OCI-LY7 (cell line): ENCODE measurements around the gene LYRM4. TPM values are rescaled to one million over a fixed set of nuclear protein-coding genes. Genes with fewer than 3 reads are reported as not detected.

ENCODE experiments used
- BruUV-seq: library from RNA; stranded (reverse); fragments of 400-500 nt; replicated peaks from 2 replicates; lab custom pipeline; 2021; lab: Mats Ljungman, UMichigan
- CTCF ChIA-PET: fragments of 300-600 bp; sonication (Branson Sonifier 250); formaldehyde crosslinking; loops from one replicate; lab custom pipeline; 2022; ENCODE audit warnings: antibody characterized with exemption; ENCODE audit not compliant: unreplicated experiment; lab: Charles Lee
- POLR2A ChIA-PET: fragments of 300-600 bp; sonication (Branson Sonifier 250); formaldehyde crosslinking; loops from one replicate; lab custom pipeline; 2022; ENCODE audit warnings: antibody characterized with exemption; lab: Charles Lee
- DNase-seq: peaks from one replicate; pipeline ENCODE4 v3.0.0-alpha.2; 2015; ENCODE audit warnings: low spot score
- H2AFZ ChIP-seq: fragments of 200-600 bp; sonication (generic), shearing (Covaris generic); 2 replicates; pipeline ENCODE4 v1.6.1; 2014; ENCODE audit warnings: mild to moderate bottlenecking, antibody characterized with exemption, low read length, moderate library complexity
- H3K27ac ChIP-seq: fragments of 200-600 bp; sonication (generic); 2 replicates; pipeline ENCODE4 v1.5.1; 2014; ENCODE audit warnings: mixed run types, low read depth, mild to moderate bottlenecking, moderate library complexity, low read length, inconsistent platforms; ENCODE audit not compliant: poor library complexity, severe bottlenecking
- H3K36me3 ChIP-seq: fragments of 200-600 bp; sonication (generic); 2 replicates; pipeline ENCODE4 v1.6.1; 2014; ENCODE audit warnings: mild to moderate bottlenecking, antibody characterized with exemption, low read length, moderate library complexity, mixed read lengths; ENCODE audit not compliant: insufficient read depth
- H3K4me1 ChIP-seq: fragments of 200-600 bp; sonication (generic); 2 replicates; pipeline ENCODE4 v1.5.1; 2014; ENCODE audit warnings: mild to moderate bottlenecking, low read length; ENCODE audit not compliant: insufficient read depth, poor library complexity, severe bottlenecking
- H3K4me2 ChIP-seq: fragments of 200-600 bp; sonication (generic); 2 replicates; pipeline ENCODE4 v1.6.1; 2014; ENCODE audit warnings: mild to moderate bottlenecking, low read length
- H3K4me3 ChIP-seq: fragments of 200-600 bp; sonication (generic); 2 replicates; pipeline ENCODE4 v1.5.1; 2014; ENCODE audit warnings: mild to moderate bottlenecking, low read depth, low read length; ENCODE audit not compliant: poor library complexity, severe bottlenecking
- H3K79me2 ChIP-seq: fragments of 200-600 bp; sonication (generic); 2 replicates; pipeline ENCODE4 v1.6.1; 2016; ENCODE audit warnings: low read depth, mild to moderate bottlenecking, low read length, moderate library complexity, mixed read lengths; ENCODE audit not compliant: insufficient read depth
- H3K9me2 ChIP-seq: fragments of 200-600 bp; sonication (generic); 2 replicates; pipeline ENCODE4 v1.6.1; 2016; ENCODE audit warnings: mild to moderate bottlenecking, low read length, mixed read lengths; ENCODE audit not compliant: insufficient read depth
- H3K9me3 ChIP-seq: fragments of 200-600 bp; sonication (generic); 2 replicates; pipeline ENCODE4 v1.6.1; 2014; ENCODE audit warnings: mild to moderate bottlenecking, mixed run types, low read length, mixed read lengths
- H4K20me1 ChIP-seq: fragments of 200-600 bp; sonication (generic); 2 replicates; pipeline ENCODE4 v1.6.1; 2014; ENCODE audit warnings: mild to moderate bottlenecking, antibody characterized with exemption, low read length, moderate library complexity, mixed read lengths; ENCODE audit not compliant: insufficient read depth
- CTCF ChIP-seq: fragments of 200-600 bp; sonication (generic); conservative IDR thresholded peaks from 2 replicates; pipeline ENCODE4 v1.5.1; 2014; ENCODE audit warnings: mild to moderate bottlenecking, antibody characterized with exemption, low read length, moderate library complexity, mixed read lengths
- EZH2phosphoT487 ChIP-seq: fragments of 200-600 bp; sonication (generic); IDR thresholded peaks from 2 replicates; pipeline ENCODE4 v1.6.1; 2018; ENCODE audit warnings: low read depth, borderline replicate concordance, mild to moderate bottlenecking, mixed run types, antibody characterized with exemption, low read length, moderate library complexity, mixed read lengths
- intact Hi-C: fragments of 100-400 bp; cut with micrococcal nuclease; formaldehyde crosslinking; loops from one replicate; pipeline ENCODE4 v1.10.0; 2022; ENCODE audit not compliant: unreplicated experiment
- total RNA-seq, 2 experiments: library from RNA; depleted of rRNA in 1 of 2; stranded (reverse); fragments of >200 nt in 1 of 2; shearing (Covaris generic) in 1 of 2; gene quantifications; 2 replicates each; pipeline ENCODE4 v1.2.3, GENCODE V29; 2014 to 2022

The LYRM4 gene
- total RNA-seq, 2 experiments from 2014 or later: 19.6 to 34.3 TPM

- intact Hi-C loops: loop anchor here (5.0 kb wide), 1 partner anchor 180 kb away; no protein-coding TSS in a partner anchor
- H3K27ac ChIP-seq: no peak overlapping the region
Observed at GRCh38 chr6:5217356-5217755, 43.4 kb downstream of the LYRM4 start.

GRCh38 chr6:5215799-5216198 is 45.0 kb downstream of the LYRM4 start:
- POLR2A ChIA-PET: interaction anchor here (0.9 kb wide), 1 partner anchor 40 kb away, joined by 3 read pairs; no protein-coding TSS in a partner anchor
- no peaks in the 10 kb centered on the region for H3K79me2 ChIP-seq
- H3K4me2 ChIP-seq: no peak overlapping the region
- no peaks in the 10 kb centered on the region for H3K9me2 ChIP-seq
- H3K4me1 ChIP-seq: peaks cover 9% of the 10 kb centered on the region
- DNase-seq: no peak
- H3K27ac ChIP-seq: no peak overlapping the region
- CTCF ChIA-PET: no interaction called here
- BruUV-seq: no TSS peak
- no peak overlapping the region for H3K4me3 ChIP-seq
- intact Hi-C loops: loop anchor here (5.0 kb wide), 1 partner anchor 182 kb away; no protein-coding TSS in a partner anchor
- H2AFZ ChIP-seq: no peak overlapping the region
- H4K20me1 ChIP-seq: no peaks in the 10 kb centered on the region
- peaks cover 32% of the 10 kb centered on the region; the same call in 1 of the 2 replicates for H3K36me3 ChIP-seq
- TF ChIP-seq CTCF (no peak), EZH2phosphoT487 (no peak)
- no peaks in the 10 kb centered on the region for H3K9me3 ChIP-seq

More at GRCh38 chr6:5217356-5217755, 43.4 kb downstream of the LYRM4 start:
- ChIA-PET CTCF (no interaction called here), POLR2A (interaction anchor here (0.7 to 1.6 kb wide), 2 partner anchors 10 to 43 kb away, joined by 3 to 4 read pairs; no protein-coding TSS in a partner anchor)
- DNase-seq: no peak
- Histone ChIP-seq H4K20me1 (no peaks in the 10 kb centered on the region), H2AFZ (no peak overlapping the region), H3K79me2 (no peaks in the 10 kb centered on the region), H3K9me3 (no peaks in the 10 kb centered on the region), H3K4me2 (no peak overlapping the region), H3K36me3 (peaks cover 31% of the 10 kb centered on the region; the same call in 1 of the 2 replicates), H3K4me1 (peaks cover 2% of the 10 kb centered on the region), H3K4me3 (no peak overlapping the region), H3K9me2 (no peaks in the 10 kb centered on the region)
- no TSS peak for BruUV-seq
- TF ChIP-seq EZH2phosphoT487 (no peak), CTCF (no peak)

GRCh38 chr6:5215159-5215558 is 45.6 kb downstream of the LYRM4 start:
- peaks cover 32% of the 10 kb centered on the region; the same call in 1 of the 2 replicates for H3K36me3 ChIP-seq
- no peaks in the 10 kb centered on the region for H3K9me2 ChIP-seq
- peaks cover 9% of the 10 kb centered on the region for H3K4me1 ChIP-seq
- BruUV-seq: no TSS peak
- H4K20me1 ChIP-seq: no peaks in the 10 kb centered on the region
- no peaks in the 10 kb centered on the region for H3K79me2 ChIP-seq
- TF ChIP-seq EZH2phosphoT487 (no peak), CTCF (no peak; the same call in 1 of the 2 replicates)
- intact Hi-C loops: loop anchor here (5.0 kb wide), 1 partner anchor 182 kb away; no protein-coding TSS in a partner anchor
- H3K4me3 ChIP-seq: no peak overlapping the region
- CTCF ChIA-PET: no interaction called here
- no peak overlapping the region for H3K4me2 ChIP-seq
- H2AFZ ChIP-seq: no peak overlapping the region
- no peak for DNase-seq
- H3K9me3 ChIP-seq: no peaks in the 10 kb centered on the region
- no peak overlapping the region for H3K27ac ChIP-seq
- POLR2A ChIA-PET: no interaction called here
